HepG2 (cell line): ENCODE results near the gene MOB4. TPM values are rescaled to one million over a fixed set of nuclear protein-coding genes. Genes with fewer than 3 reads are reported as not detected.
A peak's percentile ranks its signal among the peaks of the same experiment; 100 is the strongest.

Source experiments
- BCLAF1 ChIP-seq: fragments of 450-650 bp; IDR thresholded peaks from 2 replicates; pipeline ENCODE4 v1.6.1; 2017; ENCODE audit warnings: mild to moderate bottlenecking
- EHMT2 ChIP-seq: fragments of 200-600 bp; sonication (generic); IDR thresholded peaks from 2 replicates; pipeline ENCODE4 v1.7.0; 2017; ENCODE audit warnings: antibody characterized with exemption, low read depth, low read length, borderline replicate concordance
- HNRNPUL1 ChIP-seq: fragments of 200-400 bp; formaldehyde crosslinking; IDR thresholded peaks from 2 replicates; pipeline ENCODE4 v1.6.1; 2017; ENCODE audit warnings: low read depth, mild to moderate bottlenecking, low read length, moderate library complexity
- PAXIP1 ChIP-seq: sonication (generic); formaldehyde crosslinking; conservative IDR thresholded peaks from 2 replicates; pipeline ENCODE4 v1.4.0; 2020; ENCODE audit warnings: mild to moderate bottlenecking, missing genetic modification reagents, moderate library complexity
- POLR2A ChIP-seq, 2 experiments: IDR thresholded peaks; 2 replicates each; pipeline ENCODE4 v1.6.1; 2011; ENCODE audit warnings: low read depth in 2 of 2, low read length in 2 of 2, mild to moderate bottlenecking in 1 of 2, moderate library complexity in 1 of 2; ENCODE audit not compliant: insufficient read depth in 1 of 2
- REL ChIP-seq: sonication (generic); formaldehyde crosslinking; conservative IDR thresholded peaks from 2 replicates; pipeline ENCODE4 v1.8.0; 2022; ENCODE audit warnings: mild to moderate bottlenecking, missing genetic modification reagents, moderate library complexity
- TSC22D2 ChIP-seq: sonication (generic); formaldehyde crosslinking; IDR thresholded peaks from 2 replicates; pipeline ENCODE4 v1.5.1; 2020; ENCODE audit warnings: missing genetic modification reagents, mild to moderate bottlenecking, borderline replicate concordance
- WIZ ChIP-seq: sonication (generic); formaldehyde crosslinking; IDR thresholded peaks from 2 replicates; pipeline ENCODE4 v1.5.1; 2020; ENCODE audit warnings: mild to moderate bottlenecking, missing genetic modification reagents
- ZNF253 ChIP-seq: sonication (generic); formaldehyde crosslinking; IDR thresholded peaks from 2 replicates; pipeline ENCODE4 v1.8.0; 2022; ENCODE audit warnings: mild to moderate bottlenecking, missing genetic modification reagents, borderline replicate concordance
- ZNF646 ChIP-seq: sonication (generic); formaldehyde crosslinking; IDR thresholded peaks from 2 replicates; pipeline ENCODE4 v1.9.0; 2021; ENCODE audit warnings: mild to moderate bottlenecking, missing genetic modification reagents
- ZSCAN12 ChIP-seq: sonication (generic); formaldehyde crosslinking; IDR thresholded peaks from 2 replicates; pipeline ENCODE4 v1.9.0; 2021; ENCODE audit warnings: mild to moderate bottlenecking, missing genetic modification reagents
- polyA plus RNA-seq, 8 experiments: library from polyadenylated mRNA; depleted of rRNA in 3 of 8; stranded (reverse) in 7 of 8; unstranded in 1 of 8; fragments of >200 nt; fragmentation: Illumina TruSeq in 4 of 8; extraction: Trizol in 4 of 8; gene quantifications; 2 replicates each; pipeline versions ENCODE4 v1.2.1 to v1.2.3, GENCODE V29; 2011 to 2016; ENCODE audit warnings: low read depth in 4 of 8, missing spikeins in 1 of 8, mixed read lengths in 1 of 8; ENCODE audit not compliant: insufficient read depth in 1 of 8
- total RNA-seq, 5 experiments: library from RNA; depleted of rRNA; stranded (reverse); fragments of >200 nt; fragmentation: Illumina TruSeq; extraction: Trizol; gene quantifications; 2 replicates each; pipeline ENCODE4 v1.2.3, GENCODE V29; 2016; ENCODE audit warnings: low read depth in 1 of 5
- TF ChIP-seq, protein P1 (sequence below): sonication (generic); formaldehyde crosslinking; IDR thresholded peaks from 2 replicates; pipeline ENCODE4 v1.5.0; 2020; ENCODE audit warnings: missing genetic modification reagents
- TF ChIP-seq, protein P2 (sequence below): sonication (generic); formaldehyde crosslinking; IDR thresholded peaks from 2 replicates; pipeline ENCODE4 v1.4.0; 2020; ENCODE audit warnings: missing genetic modification reagents, borderline replicate concordance

MOB4 gene
- total and polyA plus RNA-seq, 2 of the 13 experiments (the other 11 are each of a cell fraction or from before 2014, with no cell fraction given) = 35.7 to 38.6 TPM

DNA sequence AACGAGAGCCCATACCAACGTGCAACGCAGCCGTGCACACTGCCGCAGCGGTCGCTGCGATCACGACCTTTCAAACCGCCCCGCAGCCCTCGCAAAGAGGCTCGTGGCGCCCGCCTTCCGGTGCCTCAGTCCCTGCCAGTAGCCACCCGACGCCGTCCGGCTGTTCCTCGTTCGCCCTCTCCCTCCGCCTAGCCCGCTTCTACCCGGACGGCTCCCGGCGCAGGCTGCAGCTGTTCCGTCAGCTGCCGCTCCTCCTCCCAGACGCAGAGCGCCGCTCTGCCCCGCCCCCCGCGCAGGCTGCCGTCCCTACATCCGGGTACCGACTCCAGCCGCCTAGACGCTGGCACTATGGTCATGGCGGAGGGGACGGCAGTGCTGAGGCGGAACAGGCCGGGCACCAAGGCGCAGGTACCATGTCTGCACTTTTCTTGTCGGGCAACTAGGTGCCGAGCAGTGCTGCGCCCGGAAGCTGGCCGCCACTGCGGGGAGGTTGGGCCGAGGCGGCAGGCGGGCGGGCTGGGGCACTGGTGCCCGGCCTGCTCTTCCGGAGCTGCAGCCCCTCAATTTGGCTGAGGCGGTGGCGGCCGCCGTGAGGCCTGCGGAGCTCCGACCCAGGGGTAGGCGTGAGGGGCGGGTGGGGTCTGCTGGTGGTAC lies at the start of gene MOB4 (continued):
- TF ChIP-seq ZNF646 (no peak), HNRNPUL1 (peak; percentile 96), EHMT2 (no peak), REL (CRISPR knock-in tag) (peak; percentile 99), WIZ (CRISPR knock-in tag) (peak; percentile 99), POLR2A (IDR thresholded peaks at IDR 0.05; ENCODE audit: insufficient read depth in 1 of 2, low read depth in 2 of 2, low read length in 2 of 2) (peak; percentile 96 to 97), PAXIP1 (CRISPR knock-in tag) (peak; percentile 81), ZNF253 (CRISPR knock-in tag) (peak; percentile 92; the same call in 1 of the 2 replicates), TSC22D2 (CRISPR knock-in tag) (peak; percentile 97), ZSCAN12 (CRISPR knock-in tag) (peak; percentile 69; the same call in 1 of the 2 replicates), BCLAF1 (no peak)
- TF ChIP-seq, protein P1, sequence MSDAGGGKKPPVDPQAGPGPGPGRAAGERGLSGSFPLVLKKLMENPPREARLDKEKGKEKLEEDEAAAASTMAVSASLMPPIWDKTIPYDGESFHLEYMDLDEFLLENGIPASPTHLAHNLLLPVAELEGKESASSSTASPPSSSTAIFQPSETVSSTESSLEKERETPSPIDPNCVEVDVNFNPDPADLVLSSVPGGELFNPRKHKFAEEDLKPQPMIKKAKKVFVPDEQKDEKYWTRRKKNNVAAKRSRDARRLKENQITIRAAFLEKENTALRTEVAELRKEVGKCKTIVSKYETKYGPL (CRISPR knock-in tag) = peak; percentile 8; the same call in 1 of the 2 replicates
- TF ChIP-seq, protein P2, sequence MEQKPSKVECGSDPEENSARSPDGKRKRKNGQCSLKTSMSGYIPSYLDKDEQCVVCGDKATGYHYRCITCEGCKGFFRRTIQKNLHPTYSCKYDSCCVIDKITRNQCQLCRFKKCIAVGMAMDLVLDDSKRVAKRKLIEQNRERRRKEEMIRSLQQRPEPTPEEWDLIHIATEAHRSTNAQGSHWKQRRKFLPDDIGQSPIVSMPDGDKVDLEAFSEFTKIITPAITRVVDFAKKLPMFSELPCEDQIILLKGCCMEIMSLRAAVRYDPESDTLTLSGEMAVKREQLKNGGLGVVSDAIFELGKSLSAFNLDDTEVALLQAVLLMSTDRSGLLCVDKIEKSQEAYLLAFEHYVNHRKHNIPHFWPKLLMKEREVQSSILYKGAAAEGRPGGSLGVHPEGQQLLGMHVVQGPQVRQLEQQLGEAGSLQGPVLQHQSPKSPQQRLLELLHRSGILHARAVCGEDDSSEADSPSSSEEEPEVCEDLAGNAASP (CRISPR knock-in tag) = peak; percentile 89
